Urothelium cell line (cell line): Measurements from ENCODE around the gene AGBL1.

Source experiments
- DNase-seq: peaks from one replicate; pipeline ENCODE4 v3.0.0; 2011; ENCODE audit warnings: low spot score, mixed read lengths
- FAIRE-seq: peaks from 2 replicates; lab custom pipeline; 2011; peaks lifted over from hg19 to GRCh38; lab: Jason Lieb, UNC

AGBL1 gene

GRCh38 chr15:86570738-86571137 is 491.1 kb downstream of the AGBL1 start:
- DNase-seq (no peak), FAIRE-seq (no peak)

- DNase-seq (no peak), FAIRE-seq (no peak)
These were observed 492.2 kb downstream of the AGBL1 start for GRCh38 chr15:86571873-86572272.

GRCh38 chr15:86572368-86572841 is 492.7 kb downstream of the AGBL1 start:
- no peak for DNase-seq
- FAIRE-seq = no peak

- FAIRE-seq (no peak), DNase-seq (no peak)
These were observed 493.8 kb downstream of the AGBL1 start for GRCh38 chr15:86573476-86573875.

- FAIRE-seq (no peak), DNase-seq (no peak)
These were observed 508.7 kb downstream of the AGBL1 start for GRCh38 chr15:86588413-86588812.

- no peak for FAIRE-seq
These were observed 510.8 kb downstream of the AGBL1 start for GRCh38 chr15:86590461-86590860.

GRCh38 chr15:86591158-86591557 is 511.5 kb downstream of the AGBL1 start:
- DNase-seq (no peak), FAIRE-seq (no peak)

More at GRCh38 chr15:86590461-86590860, 510.8 kb downstream of the AGBL1 start:
- no peak for DNase-seq

GRCh38 chr15:86591994-86592735 is 512.5 kb downstream of the AGBL1 start:
- no peak for FAIRE-seq
- DNase-seq = no peak

GRCh38 chr15:86595741-86596140 is 516.1 kb downstream of the AGBL1 start:
- DNase-seq (peak; percentile 33), FAIRE-seq (no peak)

- no peak for FAIRE-seq
- DNase-seq = no peak
These were observed 523.8 kb downstream of the AGBL1 start for GRCh38 chr15:86603466-86603865.

- DNase-seq (peak; percentile 65), FAIRE-seq (no peak)
These were observed 529.0 kb downstream of the AGBL1 start for GRCh38 chr15:86608461-86609205.

GRCh38 chr15:86609275-86609674 is 529.6 kb downstream of the AGBL1 start:
- DNase-seq (no peak), FAIRE-seq (no peak)

GRCh38 chr15:86610038-86610437 is 530.4 kb downstream of the AGBL1 start:
- no peak for DNase-seq
- FAIRE-seq = no peak

- peak; percentile 64 for DNase-seq
- FAIRE-seq = no peak
These were observed 531.9 kb downstream of the AGBL1 start for GRCh38 chr15:86611417-86612040.

- DNase-seq = no peak
- no peak for FAIRE-seq
These were observed 535.7 kb downstream of the AGBL1 start for GRCh38 chr15:86615411-86615810.

- no peak for DNase-seq
- FAIRE-seq = no peak
These were observed 536.1 kb downstream of the AGBL1 start for GRCh38 chr15:86615816-86616215.

GRCh38 chr15:86616771-86617170 is 537.1 kb downstream of the AGBL1 start:
- no peak for FAIRE-seq
- DNase-seq = no peak

- FAIRE-seq (no peak), DNase-seq (no peak)
These were observed 540.5 kb downstream of the AGBL1 start for GRCh38 chr15:86620157-86620556.

GRCh38 chr15:86620641-86621349 is 541.1 kb downstream of the AGBL1 start:
- no peak for DNase-seq

GRCh38 chr15:86623236-86623635 is 543.6 kb downstream of the AGBL1 start:
- FAIRE-seq (no peak), DNase-seq (peak; percentile 18)

More at GRCh38 chr15:86620641-86621349, 541.1 kb downstream of the AGBL1 start:
- no peak for FAIRE-seq
